HG02678 (cell line): ENCODE data around the gene RESF1.
A peak's percentile ranks its signal among the peaks of the same experiment; 100 is the strongest.
"Not testable (repeated sequence)": the region's sequence is repeated elsewhere in the genome, so short reads cannot be mapped to it uniquely, and the experiment has no call there.

Experiments
- ATAC-seq: cut with Tn5 transposase; IDR thresholded peaks from one replicate; pipeline ENCODE4 v1.9.1; 2021; ENCODE audit warnings: mild to moderate bottlenecking, moderate library complexity; ENCODE audit not compliant: unreplicated experiment

RESF1 gene

GRCh38 chr12:31959161-31959700, at the start of gene RESF1:
TSS of gene RESF1 (plus strand) at chr12:31959415. CDS start at chr12:31980956, 21,541 bp downstream.
- peak; percentile 94 for ATAC-seq

GRCh38 chr12:31914927-31915326, 44.3 kb upstream of the RESF1 start:
- ATAC-seq, result no peak

- ATAC-seq, result no peak
These were observed 43.8 kb upstream of the RESF1 start for GRCh38 chr12:31915446-31915845.

GRCh38 chr12:31922341-31923062, 36.7 kb upstream of the RESF1 start:
- ATAC-seq, result no peak

- ATAC-seq, result no peak
These were observed 36.2 kb upstream of the RESF1 start for GRCh38 chr12:31923063-31923412.

GRCh38 chr12:31928246-31929026, 30.8 kb upstream of the RESF1 start:
- no peak for ATAC-seq

GRCh38 chr12:31929027-31929526, 30.1 kb upstream of the RESF1 start:
- ATAC-seq, result no peak

- ATAC-seq, result no peak
These were observed 27.2 kb upstream of the RESF1 start for GRCh38 chr12:31931796-31932715.

- ATAC-seq, result no peak
These were observed 14.9 kb upstream of the RESF1 start for GRCh38 chr12:31944299-31944698.

- ATAC-seq, result no peak
These were observed 11.2 kb upstream of the RESF1 start for GRCh38 chr12:31947971-31948370.

GRCh38 chr12:31948697-31949359, 10.4 kb upstream of the RESF1 start:
- ATAC-seq, result not testable (repeated sequence)

GRCh38 chr12:31950088-31950487, 9.1 kb upstream of the RESF1 start:
- ATAC-seq, result no peak

- no peak for ATAC-seq
These were observed 8.7 kb upstream of the RESF1 start for GRCh38 chr12:31950492-31950891.

GRCh38 chr12:31951008-31951407, 8.2 kb upstream of the RESF1 start:
- no peak for ATAC-seq

- ATAC-seq, result no peak
These were observed 7.3 kb upstream of the RESF1 start for GRCh38 chr12:31951939-31952338.

- no peak for ATAC-seq
These were observed 6.8 kb upstream of the RESF1 start for GRCh38 chr12:31952418-31952817.

GRCh38 chr12:31954925-31955858, 4.0 kb upstream of the RESF1 start:
- ATAC-seq, result no peak

- ATAC-seq, result no peak
These were observed 550 bp upstream of the RESF1 start for GRCh38 chr12:31958569-31959160.
